NCI-H1436 treated with DMSO at 0.1 percent for 48 hours (cell line): Measurements from ENCODE around the gene TRIM46.
"Not testable (repeated sequence)": the region's sequence is repeated elsewhere in the genome, so short reads cannot be mapped to it uniquely, and the experiment has no call there.

Experiments
- DNase-seq: peaks from one replicate; lab custom pipeline; 2025; lab: John Stamatoyannopoulos, UW

Gene TRIM46

GRCh38 chr1:155139895-155140629 is 33.6 kb upstream of the TRIM46 start, which contains the start of gene DPM3:
DPM3 (minus strand) TSS chr1:155140531; CDS start chr1:155140240, 291 bp downstream.
- DNase-seq, result no peak

GRCh38 chr1:155140630-155140953 is 33.1 kb upstream of the TRIM46 start:
- DNase-seq, result no peak

GRCh38 chr1:155141749-155142148 is 31.9 kb upstream of the TRIM46 start:
- no peak for DNase-seq

GRCh38 chr1:155145491-155145890 is 28.2 kb upstream of the TRIM46 start:
- DNase-seq, result no peak

GRCh38 chr1:155155996-155156643 is 17.5 kb upstream of the TRIM46 start:
- DNase-seq, result not testable (repeated sequence)

- DNase-seq, result no peak
Measured at GRCh38 chr1:155158991-155159390, 14.7 kb upstream of the TRIM46 start.

- DNase-seq, result no peak
Measured at GRCh38 chr1:155160128-155160527, 13.5 kb upstream of the TRIM46 start.

GRCh38 chr1:155162631-155163030 is 11.0 kb upstream of the TRIM46 start:
- DNase-seq, result not testable (repeated sequence)

GRCh38 chr1:155163785-155164184 is 9.9 kb upstream of the TRIM46 start:
- DNase-seq, result not testable (repeated sequence)

- DNase-seq, result not testable (repeated sequence)
Measured at GRCh38 chr1:155164625-155165024, 9.0 kb upstream of the TRIM46 start.

GRCh38 chr1:155166051-155166470 is 7.6 kb upstream of the TRIM46 start:
- DNase-seq, result no peak

GRCh38 chr1:155166471-155167165 is 7.0 kb upstream of the TRIM46 start:
- DNase-seq, result no peak

GRCh38 chr1:155167166-155168104 is 6.2 kb upstream of the TRIM46 start:
- DNase-seq, result peak; percentile 55

GRCh38 chr1:155168105-155168445 is 5.6 kb upstream of the TRIM46 start:
- DNase-seq, result not testable (repeated sequence)

GRCh38 chr1:155168456-155169210 is 5.0 kb upstream of the TRIM46 start:
- no peak for DNase-seq

- no peak for DNase-seq
Measured at GRCh38 chr1:155169541-155169940, 4.1 kb upstream of the TRIM46 start.

- no peak for DNase-seq
Measured at GRCh38 chr1:155170101-155170785, 3.4 kb upstream of the TRIM46 start.

GRCh38 chr1:155170806-155171205 is 2.8 kb upstream of the TRIM46 start:
- DNase-seq, result no peak

- DNase-seq, result no peak
Measured at GRCh38 chr1:155171836-155172731, 1.6 kb upstream of the TRIM46 start.
